GM19025 (cell line): ENCODE measurements around the gene KREMEN1.
"Not testable (repeated sequence)": the region's sequence is repeated elsewhere in the genome, so short reads cannot be mapped to it uniquely, and the experiment has no call there.

Experiments used
- ATAC-seq: cut with Tn5 transposase; IDR thresholded peaks from one replicate; pipeline ENCODE4 v1.9.1; 2021; ENCODE audit warnings: mild to moderate bottlenecking, low read depth, moderate library complexity; ENCODE audit not compliant: unreplicated experiment

Gene KREMEN1

DNA sequence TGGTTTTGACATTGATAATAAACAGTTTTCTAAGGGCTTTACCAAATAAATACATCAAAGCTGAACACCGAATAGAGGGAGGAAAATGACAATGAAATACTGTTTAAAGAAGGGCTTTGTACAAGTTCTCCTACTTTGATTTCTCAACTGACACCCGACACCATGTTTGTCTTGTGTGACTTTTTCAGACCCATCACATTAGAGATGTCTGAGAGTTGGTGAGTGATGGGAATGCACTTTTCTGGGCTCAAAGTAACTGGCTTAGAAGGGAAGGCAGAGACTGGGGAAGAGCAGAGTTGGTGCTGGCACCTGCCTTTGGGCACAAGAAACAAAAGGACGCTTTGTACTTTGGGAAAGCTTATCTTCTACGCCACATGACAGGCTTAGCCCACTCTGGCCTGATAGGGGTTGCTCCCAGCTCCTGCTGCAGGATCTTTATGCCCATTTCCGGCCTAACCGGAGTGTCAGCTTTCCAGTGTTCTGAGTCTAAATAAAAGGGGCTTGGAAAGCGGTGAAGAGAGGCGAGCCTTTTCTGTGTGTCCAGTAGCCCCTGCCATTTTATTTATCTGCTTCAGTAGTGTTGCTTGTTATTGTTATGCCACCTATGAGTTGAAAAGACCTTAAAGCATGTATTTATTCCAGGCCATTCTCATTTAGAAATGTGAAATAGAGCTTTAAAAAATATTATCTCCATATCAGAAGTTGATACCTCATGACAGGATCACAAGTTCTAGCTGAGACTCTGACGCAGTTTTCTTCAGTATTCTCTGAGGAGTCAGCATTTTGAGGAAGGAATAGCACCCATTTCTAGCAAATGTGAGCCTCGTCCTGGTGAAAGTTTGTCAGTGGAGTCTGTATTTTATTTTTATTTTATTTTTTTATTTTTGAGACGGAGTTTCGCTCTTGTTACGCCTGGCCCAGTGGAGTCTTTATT, 24.2 kb downstream of the KREMEN1 start:
- ATAC-seq: no peak

DNA sequence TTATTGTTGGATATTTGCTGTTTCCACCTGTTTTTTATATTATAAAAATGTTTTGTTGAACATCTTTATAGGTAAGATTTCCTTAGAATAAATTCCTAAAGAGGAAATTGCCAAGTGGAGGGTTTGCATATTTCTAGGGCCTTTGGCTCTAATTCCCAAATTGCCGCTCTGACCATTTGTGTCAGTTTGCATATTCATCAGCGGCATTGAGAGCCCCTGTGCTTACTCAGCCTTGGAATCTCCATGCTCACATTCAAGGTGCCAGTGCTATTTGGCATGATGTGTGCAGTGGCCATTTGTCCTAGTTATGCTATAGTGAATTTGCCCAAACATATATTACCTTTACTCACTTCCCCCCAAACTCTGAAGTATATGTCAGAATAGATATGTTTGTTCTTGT, 25.5 kb downstream of the KREMEN1 start:
- ATAC-seq: no peak

DNA sequence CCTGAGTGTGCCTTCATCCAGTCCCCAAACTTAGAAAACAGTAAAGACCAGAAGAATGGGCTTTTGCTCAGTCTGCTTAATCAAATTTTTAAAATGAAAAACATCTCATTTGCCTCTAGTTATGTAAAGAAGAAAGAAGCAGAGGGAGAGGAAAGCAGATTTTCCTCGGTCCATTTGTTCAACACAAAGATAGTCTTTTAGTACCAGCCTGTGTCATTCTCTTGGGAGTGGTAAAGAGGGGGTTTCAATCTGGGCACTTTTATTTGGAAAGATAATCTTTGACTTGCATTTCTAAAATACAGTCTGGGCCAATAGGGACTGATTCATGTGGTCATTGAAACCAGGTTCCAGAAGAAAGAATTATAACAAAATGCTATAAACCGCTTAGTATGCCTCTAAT, 29.5 kb downstream of the KREMEN1 start:
- no peak for ATAC-seq

DNA sequence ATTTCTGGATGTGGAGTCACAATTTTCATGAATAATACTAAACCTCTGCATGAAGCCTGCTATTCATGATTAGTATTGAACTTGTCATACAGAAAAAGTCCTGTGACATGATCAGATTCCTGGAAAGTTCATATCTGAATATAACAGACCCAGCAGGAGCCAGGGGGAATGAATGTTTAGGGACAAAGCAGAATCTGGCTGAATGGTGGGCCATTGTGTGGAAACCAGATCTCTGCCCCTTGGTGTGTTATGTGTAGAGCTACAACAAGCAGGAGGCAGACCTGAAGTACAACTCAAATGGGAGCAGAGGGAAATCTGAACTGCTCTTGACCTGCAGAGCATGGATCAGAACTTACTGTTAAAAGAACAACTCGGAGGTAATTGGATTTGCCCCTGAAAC, 30.3 kb downstream of the KREMEN1 start:
- ATAC-seq: no peak

DNA sequence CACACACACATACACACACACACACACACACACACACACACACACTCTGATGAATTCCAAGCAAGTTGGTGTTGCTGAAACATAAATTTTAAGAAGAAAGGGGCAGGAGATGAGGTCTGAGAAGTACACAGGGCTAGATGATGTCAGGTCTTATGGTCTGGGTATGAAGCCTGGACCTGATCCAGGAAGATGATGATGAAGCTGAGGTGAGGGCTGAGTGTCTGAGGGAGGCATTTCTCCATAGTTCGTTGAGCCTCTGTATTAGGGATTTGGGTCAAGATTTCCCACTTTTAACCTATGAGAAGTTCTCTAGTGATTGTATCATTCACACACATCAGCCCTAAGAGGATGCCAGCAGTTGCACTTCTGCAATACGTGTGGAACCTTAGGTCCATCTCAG, 32.6 kb downstream of the KREMEN1 start:
- ATAC-seq: no peak

DNA sequence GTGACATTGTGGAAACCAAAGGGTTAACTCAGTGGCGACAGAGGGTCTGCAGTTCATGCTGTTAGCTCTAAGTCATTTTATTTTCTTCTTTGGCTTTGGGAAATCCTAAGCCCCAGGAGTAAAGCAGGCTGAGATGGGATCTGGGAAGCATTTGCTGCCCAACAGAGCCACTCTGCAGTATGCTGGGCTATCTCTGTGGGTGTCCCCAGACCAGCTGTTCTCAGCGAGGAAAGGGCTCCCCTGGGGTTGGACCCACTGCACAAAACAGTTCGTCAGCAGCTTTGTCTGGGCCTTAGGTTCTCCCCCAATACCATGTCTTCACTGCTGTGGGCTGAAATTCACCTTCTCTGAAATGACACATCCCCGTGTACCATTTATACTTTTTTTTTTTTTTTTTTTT, 34.0 kb downstream of the KREMEN1 start:
- no peak for ATAC-seq

DNA sequence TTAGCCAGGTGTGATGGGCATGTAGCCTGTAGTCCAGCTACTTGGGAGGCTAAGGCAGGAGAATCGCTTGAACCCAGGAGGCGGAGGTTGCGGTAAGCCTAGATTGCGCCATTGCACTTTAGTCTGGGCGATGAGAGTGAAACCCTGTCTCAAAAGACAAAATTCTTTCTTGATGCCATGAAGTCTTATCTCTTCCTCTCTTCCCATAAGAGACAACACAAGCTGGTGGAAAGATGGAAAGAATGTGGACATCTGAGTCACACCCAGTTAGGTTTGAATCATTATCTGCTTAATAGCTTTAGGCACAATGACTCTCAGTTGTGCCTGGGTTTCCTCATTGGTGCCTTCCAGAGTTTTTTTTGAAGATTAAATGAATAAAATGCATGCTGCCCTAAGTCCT, 35.3 kb downstream of the KREMEN1 start:
- no peak for ATAC-seq

DNA sequence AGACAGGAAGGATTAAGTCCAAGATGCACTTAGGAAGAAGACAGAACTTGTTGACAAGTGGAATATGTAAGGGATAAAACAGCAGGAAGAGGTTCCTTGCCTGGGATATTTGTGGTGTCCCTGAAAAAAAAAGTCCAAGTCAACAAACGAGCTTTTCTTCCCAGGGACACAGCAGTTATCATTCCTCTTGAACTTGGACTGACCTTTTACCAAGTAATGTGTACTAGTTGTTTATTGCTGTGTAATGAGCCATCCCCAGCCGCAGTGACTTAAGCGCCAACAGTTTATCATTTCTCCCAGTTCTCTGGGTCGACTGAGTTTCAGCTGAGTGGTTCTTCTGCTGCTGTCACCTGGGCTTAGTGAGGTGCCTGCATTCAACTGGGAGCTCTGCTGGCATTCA, 37.0 kb downstream of the KREMEN1 start:
- ATAC-seq: no peak

DNA sequence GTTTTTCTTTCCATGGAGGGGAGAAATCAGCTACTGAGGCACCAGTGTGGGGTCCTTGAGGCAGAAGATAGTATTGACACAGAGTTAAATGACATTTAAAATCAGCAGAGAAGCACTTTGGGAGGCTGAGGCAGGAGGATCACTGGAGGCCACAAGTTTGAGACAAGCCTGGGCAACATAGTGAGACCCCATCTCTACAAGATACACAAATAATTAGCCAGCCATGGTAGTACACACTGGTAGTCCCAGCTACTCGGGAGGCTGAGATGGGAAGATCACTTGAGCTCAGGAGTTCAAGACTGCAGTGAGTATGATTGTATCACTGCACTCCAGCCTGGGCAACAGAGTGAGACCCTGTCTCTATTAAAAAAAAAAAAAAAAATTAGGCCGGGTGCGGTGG, 38.1 kb downstream of the KREMEN1 start:
- no peak for ATAC-seq

DNA sequence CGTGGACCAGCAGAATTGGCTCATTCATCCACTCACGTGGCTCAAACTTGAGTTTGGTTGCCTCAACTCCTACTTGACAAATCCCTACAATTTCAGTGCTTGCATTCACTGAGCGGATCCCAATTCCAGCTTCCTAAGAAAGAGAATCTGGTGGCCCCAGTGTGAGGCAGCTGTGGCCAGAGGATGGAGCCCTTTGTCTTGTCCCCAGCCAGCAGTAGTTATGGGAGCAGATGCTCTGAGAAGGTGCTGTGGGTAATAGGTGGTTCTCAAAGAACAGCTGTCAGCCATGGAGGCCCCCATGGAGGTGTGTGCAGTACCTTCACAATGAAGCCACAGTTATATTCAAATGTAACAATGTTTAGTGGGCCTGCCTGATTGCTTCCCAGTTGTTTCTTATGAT, 39.3 kb downstream of the KREMEN1 start:
- no peak for ATAC-seq

DNA sequence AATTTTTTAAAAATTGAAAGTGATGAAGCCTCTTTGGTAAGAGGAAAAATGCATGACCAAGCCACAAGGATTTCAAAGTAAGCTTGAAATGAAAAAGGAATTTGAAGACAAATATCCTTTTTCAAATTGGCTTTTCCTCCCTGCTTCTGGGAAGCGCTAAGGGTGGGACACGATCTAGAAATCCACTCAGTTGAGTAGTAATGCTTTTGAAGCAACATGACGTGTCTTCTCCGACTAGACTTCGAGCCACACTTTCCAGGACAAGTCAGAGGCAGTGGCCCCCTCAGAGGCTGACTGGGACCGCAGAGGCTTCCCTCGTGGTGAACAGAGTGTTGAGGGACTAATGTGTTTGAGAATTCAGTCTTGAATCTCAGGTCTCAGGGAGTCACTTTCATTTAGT, 39.8 kb downstream of the KREMEN1 start:
- no peak for ATAC-seq

DNA sequence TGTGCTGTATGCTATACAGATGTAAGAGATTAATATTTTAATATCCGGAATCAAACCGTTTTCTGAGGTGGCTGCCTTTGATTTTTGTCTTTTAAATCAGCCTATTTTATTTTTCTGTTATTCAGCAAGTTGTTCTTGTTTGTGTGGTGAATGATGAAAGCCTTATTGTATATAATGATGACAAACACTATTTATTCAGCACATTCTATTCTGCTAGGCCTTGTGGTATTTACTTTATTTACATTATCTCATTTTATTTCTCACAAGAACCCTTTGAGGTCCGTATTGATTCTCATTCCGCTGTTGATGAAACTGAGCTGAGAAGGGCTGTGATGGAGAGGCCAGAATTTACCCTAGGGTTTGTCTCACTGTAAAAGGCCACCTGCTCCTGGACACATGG, 40.5 kb downstream of the KREMEN1 start:
- ATAC-seq: no peak

DNA sequence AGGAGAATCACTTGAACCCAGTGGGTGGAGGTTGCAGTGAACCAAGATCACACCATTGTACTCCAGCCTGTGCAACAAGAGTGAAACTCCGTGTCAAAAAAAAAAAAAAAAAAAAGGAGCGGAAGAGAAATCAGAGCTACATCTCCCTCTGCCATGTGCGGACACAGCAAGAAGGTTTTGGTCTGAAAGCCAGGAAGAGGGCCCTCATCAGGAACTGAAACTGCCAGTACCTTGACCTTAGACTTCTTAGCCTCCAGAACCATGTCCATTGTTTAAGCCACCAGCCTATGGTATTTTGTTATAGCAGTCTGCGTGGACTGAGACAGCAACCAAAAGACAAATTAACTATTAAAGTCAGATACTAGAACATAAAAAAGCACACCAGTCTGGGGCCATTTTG, 41.6 kb downstream of the KREMEN1 start:
- no peak for ATAC-seq

DNA sequence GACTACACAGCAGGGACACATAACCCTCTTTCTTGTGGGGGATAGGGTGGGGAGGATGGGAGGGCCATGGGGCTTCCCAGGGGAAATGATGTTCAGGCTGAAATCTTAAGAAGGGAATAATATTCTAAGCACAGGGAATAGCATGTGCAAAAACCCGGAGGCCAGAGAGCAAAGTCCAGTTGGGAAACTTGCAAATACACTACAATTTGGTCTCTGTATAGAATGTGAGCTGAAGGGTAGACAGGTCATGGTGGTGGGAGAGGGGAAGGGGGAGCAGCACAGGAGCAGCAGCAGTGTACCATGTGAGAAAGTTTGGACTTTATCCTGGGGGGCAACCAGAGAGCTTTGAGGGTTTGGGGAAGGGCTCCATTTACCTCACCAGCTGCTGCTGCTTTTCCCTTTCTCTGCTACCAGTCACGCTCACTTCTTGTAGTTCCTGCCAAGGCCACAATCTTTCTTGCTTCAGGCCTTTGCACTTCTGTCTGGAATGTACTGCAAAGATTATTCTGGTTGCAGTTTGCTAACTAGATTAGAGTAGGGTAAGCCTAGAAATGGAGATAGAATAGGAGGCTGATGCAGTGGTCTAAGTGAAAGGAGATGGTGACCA, 43.0 kb downstream of the KREMEN1 start:
- ATAC-seq: no peak

DNA sequence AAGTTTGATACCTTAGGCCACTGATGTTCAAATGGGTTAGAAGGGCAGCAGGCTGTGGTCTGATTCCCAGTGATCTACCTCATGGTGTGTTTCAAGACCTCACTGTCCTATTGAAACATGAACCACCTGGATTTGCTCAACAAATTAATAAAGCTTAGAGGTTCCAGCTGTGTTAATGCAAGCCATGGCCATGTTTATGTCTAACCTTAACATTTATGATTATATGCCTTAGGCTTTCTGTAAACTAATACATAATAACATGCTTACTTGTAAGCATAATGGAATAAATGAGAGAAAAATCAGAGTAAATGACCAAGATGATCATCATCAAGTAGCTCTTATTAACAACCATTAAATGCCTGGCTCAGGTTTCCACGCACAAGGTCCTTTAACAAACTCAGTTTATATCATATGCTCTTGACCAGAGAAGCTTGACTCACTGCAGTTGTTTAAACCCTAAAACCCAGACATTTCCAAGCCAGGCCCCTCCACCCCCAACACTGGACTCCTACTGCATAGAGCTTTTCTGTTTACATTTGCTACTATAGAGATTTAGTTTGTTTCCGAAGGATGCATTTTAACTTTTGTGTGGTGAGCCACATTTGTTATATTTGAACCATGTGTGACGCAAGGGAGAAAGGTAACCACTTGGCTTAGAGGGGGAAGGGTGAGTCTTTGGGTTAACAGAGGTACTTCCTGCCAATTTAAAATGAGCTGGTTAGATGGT, 43.7 kb downstream of the KREMEN1 start:
- no peak for ATAC-seq

DNA sequence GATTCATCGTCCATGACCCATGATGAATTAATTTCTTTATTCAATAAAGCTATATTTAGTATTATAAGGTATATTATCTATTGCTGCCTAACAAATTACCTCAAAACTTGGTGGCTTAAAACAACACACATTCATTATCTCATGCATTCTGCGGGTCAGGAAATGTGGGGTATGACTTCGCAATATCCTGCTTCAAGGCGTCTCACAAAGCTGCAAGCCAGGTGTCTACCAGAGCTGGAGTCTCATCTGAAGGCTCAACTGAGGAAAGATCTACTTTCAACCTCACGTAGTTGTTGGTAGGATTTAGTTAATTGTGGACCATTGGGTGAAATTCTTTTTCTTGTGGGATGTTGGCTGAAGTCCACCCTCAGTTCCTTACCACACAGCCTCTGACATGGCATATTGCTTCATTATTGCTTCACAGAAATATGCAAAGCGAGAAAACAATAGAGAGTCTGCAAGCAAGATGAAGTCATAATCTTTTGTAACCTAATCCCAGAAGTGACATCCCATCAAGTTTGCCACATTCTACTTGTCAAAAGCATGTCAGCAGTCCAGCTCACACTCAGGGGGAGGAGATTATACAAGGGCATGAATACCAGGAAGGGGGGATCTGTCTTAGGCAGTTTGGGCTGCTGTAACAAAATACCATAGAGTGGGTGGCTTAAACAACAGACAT, 45.1 kb downstream of the KREMEN1 start:
- no peak for ATAC-seq

DNA sequence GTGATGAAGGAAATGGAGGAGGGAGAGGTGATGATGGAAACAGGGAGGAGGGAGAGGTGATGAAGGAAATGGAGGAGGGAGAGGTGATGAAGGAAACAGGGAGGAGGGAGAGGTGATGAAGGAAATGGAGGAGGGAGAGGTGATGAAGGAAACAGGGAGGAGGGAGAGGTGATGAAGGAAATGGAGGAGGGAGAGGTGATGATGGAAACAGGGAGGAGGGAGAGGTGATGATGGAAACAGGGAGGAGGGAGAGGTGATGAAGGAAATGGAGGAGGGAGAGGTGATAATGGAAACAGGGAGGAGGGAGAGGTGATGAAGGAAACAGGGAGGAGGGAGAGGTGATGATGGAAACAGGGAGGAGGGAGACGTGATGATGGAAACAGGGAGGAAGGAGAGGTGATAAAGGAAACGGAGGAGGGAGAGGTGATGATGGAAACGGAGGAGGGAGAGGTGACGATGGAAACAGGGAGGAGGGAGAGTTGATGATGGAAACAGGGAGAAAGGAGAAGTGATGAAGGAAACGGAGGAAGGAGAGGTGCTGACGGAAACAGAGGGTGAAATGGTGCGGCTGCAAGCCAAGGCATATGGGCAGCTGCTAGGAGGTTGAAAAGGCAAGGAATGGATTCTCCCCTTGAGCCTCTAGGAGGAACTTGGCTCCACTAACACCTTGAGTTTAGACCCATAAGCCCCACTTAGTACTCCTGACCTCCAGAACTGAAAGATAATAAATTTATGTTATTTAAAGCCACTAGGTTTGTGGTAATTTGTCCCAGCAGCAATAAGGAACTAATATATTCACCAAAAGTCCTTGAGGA, 47.5 kb downstream of the KREMEN1 start:
- not testable (repeated sequence) for ATAC-seq

DNA sequence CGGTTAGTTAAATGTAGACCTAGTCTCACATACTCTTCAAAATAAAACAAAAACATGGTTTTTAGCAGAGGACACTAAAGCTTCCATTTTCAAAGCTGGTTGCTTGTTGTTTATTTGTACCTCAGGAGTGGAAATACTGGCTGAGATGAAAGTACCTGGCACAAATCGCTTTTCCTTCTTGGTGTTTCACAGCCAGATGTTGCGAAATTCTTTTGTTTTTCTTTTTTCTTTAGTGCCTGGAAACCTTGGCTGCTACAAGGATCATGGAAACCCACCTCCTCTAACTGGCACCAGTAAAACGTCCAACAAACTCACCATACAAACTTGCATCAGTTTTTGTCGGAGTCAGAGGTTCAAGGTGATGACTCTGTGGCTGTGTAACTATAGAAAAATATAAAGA, 48.3 kb downstream of the KREMEN1 start:
- no peak for ATAC-seq

DNA sequence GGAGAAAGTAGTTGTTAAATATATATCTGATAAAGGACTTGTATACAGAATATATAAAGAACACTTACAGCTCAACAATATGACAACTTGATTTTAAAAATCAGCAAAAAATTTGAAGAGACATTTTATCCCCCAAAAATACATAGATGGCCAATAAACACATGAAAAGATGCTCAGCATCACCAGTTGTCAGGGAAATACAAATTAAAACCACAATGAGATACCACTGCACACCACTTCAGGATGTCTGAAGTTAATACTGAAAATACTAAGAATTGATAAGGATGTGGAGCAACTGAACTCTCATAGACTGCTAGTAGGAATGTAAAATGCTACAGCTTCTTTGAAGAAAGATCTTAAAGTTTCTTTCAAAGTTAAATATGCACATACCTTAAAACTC, 49.2 kb downstream of the KREMEN1 start:
- no peak for ATAC-seq

DNA sequence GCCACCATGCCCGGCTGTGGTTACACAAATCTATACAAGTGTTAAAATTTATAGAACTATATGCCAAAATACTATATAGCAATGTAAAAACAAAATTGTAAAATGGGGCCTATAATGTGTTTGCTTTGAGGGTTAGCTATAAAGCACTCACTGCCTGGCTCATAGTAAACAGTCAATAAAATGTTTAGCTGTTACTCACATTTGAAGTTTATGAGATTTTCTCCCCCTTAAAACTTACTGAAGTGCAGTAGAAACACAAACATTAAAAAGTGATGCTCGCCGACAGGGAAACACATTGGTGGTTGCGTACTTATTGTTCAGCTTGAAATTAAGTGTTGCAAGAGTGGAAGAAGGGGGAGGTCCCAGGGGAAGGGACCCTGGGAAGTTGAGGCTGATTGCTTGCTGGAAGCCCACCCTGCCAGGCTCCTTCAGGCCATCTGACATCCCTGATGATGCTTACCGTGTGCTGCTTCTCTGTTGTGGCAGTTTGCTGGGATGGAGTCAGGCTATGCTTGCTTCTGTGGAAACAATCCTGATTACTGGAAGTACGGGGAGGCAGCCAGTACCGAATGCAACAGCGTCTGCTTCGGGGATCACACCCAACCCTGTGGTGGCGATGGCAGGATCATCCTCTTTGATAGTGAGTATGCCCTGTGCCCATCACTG, 52.1 kb downstream of the KREMEN1 start:
- ATAC-seq: no peak
